ENCODE results near the gene ATG10. TPM values are rescaled to one million over a fixed set of nuclear protein-coding genes. Genes with fewer than 3 reads are reported as not detected.
A peak's percentile ranks its signal among the peaks of the same experiment; 100 is the strongest.
"Not testable (repeated sequence)": the region's sequence is repeated elsewhere in the genome, so short reads cannot be mapped to it uniquely, and the experiment has no call there.

The ATG10 gene
- total RNA-seq, 2 donors from 2014 or later, result 7.7 to 9.0 TPM

GRCh38 chr5:82077496-82077895 is 105.7 kb downstream of the ATG10 start:
- no peak for ATAC-seq
- no peaks in the 10 kb centered on the region for H3K9me3 ChIP-seq (ENCODE audit: control insufficient read depth, low read length, poor library complexity, severe bottlenecking)
- H3K27ac Mint-ChIP-seq, result no peak overlapping the region

GRCh38 chr5:82091617-82092016 is 119.8 kb downstream of the ATG10 start:
- no peaks in the 10 kb centered on the region for H3K9me3 ChIP-seq (ENCODE audit: control insufficient read depth, low read length, poor library complexity, severe bottlenecking)
- H3K4me1 Mint-ChIP-seq, result peaks cover 4% of the 10 kb centered on the region
- H3K27me3 Mint-ChIP-seq, result no peaks in the 10 kb centered on the region
- no peak overlapping the region for H3K27ac Mint-ChIP-seq
- ATAC-seq (no peak), DNase-seq (no peak)
- H3K36me3 Mint-ChIP-seq (ENCODE audit: low read depth), result no peaks in the 10 kb centered on the region
- no peak overlapping the region for H3K4me3 Mint-ChIP-seq

More at GRCh38 chr5:82077496-82077895, 105.7 kb downstream of the ATG10 start:
- DNase-seq, result no peak
- H3K4me3 Mint-ChIP-seq, result no peak overlapping the region
- no peaks in the 10 kb centered on the region for H3K27me3 Mint-ChIP-seq
- no peaks in the 10 kb centered on the region for H3K4me1 Mint-ChIP-seq
- no peaks in the 10 kb centered on the region for H3K36me3 Mint-ChIP-seq (ENCODE audit: low read depth)

- H3K4me1 Mint-ChIP-seq, result peaks cover 6% of the 10 kb centered on the region
Observed at GRCh38 chr5:82095536-82095935, 123.7 kb downstream of the ATG10 start.

GRCh38 chr5:82096249-82096648 is 124.4 kb downstream of the ATG10 start:
- Mint-ChIP-seq H3K4me1 (peaks cover 6% of the 10 kb centered on the region), H3K27me3 (no peaks in the 10 kb centered on the region), H3K27ac (no peak overlapping the region), H3K4me3 (no peak overlapping the region), H3K36me3 (ENCODE audit: low read depth) (no peaks in the 10 kb centered on the region)
- DNase-seq, result no peak
- no peaks in the 10 kb centered on the region for H3K9me3 ChIP-seq (ENCODE audit: control insufficient read depth, low read length, poor library complexity, severe bottlenecking)
- no peak for ATAC-seq

More at GRCh38 chr5:82095536-82095935, 123.7 kb downstream of the ATG10 start:
- H3K27ac Mint-ChIP-seq, result no peak overlapping the region
- H3K27me3 Mint-ChIP-seq, result no peaks in the 10 kb centered on the region
- no peak overlapping the region for H3K4me3 Mint-ChIP-seq
- ATAC-seq, result no peak
- H3K9me3 ChIP-seq (ENCODE audit: control insufficient read depth, low read length, poor library complexity, severe bottlenecking), result no peaks in the 10 kb centered on the region
- H3K36me3 Mint-ChIP-seq (ENCODE audit: low read depth), result no peaks in the 10 kb centered on the region
- no peak for DNase-seq

GRCh38 chr5:82100303-82101077 is 128.7 kb downstream of the ATG10 start:
- Mint-ChIP-seq H3K27me3 (no peaks in the 10 kb centered on the region), H3K27ac (no peak overlapping the region), H3K4me3 (no peak overlapping the region), H3K36me3 (ENCODE audit: low read depth) (no peaks in the 10 kb centered on the region), H3K4me1 (peaks cover 6% of the 10 kb centered on the region)
- H3K9me3 ChIP-seq (ENCODE audit: control insufficient read depth, low read length, poor library complexity, severe bottlenecking), result no peaks in the 10 kb centered on the region
- DNase-seq (no peak), ATAC-seq (no peak)

- Mint-ChIP-seq H3K27me3 (no peaks in the 10 kb centered on the region), H3K36me3 (ENCODE audit: low read depth) (peaks cover 2% of the 10 kb centered on the region), H3K4me1 (peaks cover 5% of the 10 kb centered on the region), H3K27ac (no peak overlapping the region), H3K4me3 (no peak overlapping the region)
- ATAC-seq (peak; percentile 25), DNase-seq (no peak)
- no peaks in the 10 kb centered on the region for H3K9me3 ChIP-seq (ENCODE audit: control insufficient read depth, low read length, poor library complexity, severe bottlenecking)
Observed at GRCh38 chr5:82104872-82105271, 133.0 kb downstream of the ATG10 start.

GRCh38 chr5:82105457-82105856 is 133.6 kb downstream of the ATG10 start:
- no peak overlapping the region for H3K4me3 Mint-ChIP-seq
- H3K4me1 Mint-ChIP-seq, result peaks cover 3% of the 10 kb centered on the region
- no peaks in the 10 kb centered on the region for H3K9me3 ChIP-seq (ENCODE audit: control insufficient read depth, low read length, poor library complexity, severe bottlenecking)
- H3K27ac Mint-ChIP-seq, result no peak overlapping the region
- DNase-seq (no peak), ATAC-seq (no peak)
- H3K27me3 Mint-ChIP-seq, result no peaks in the 10 kb centered on the region
- H3K36me3 Mint-ChIP-seq (ENCODE audit: low read depth), result peaks cover 2% of the 10 kb centered on the region

GRCh38 chr5:82106207-82106606 is 134.4 kb downstream of the ATG10 start:
- H3K4me3 Mint-ChIP-seq, result no peak overlapping the region
- no peak for ATAC-seq

GRCh38 chr5:82106756-82107155 is 134.9 kb downstream of the ATG10 start:
- peaks cover 3% of the 10 kb centered on the region for H3K4me1 Mint-ChIP-seq
- H3K36me3 Mint-ChIP-seq (ENCODE audit: low read depth), result peaks cover 2% of the 10 kb centered on the region
- no peak overlapping the region for H3K4me3 Mint-ChIP-seq
- H3K9me3 ChIP-seq (ENCODE audit: control insufficient read depth, low read length, poor library complexity, severe bottlenecking), result no peaks in the 10 kb centered on the region
- DNase-seq, result no peak
- no peaks in the 10 kb centered on the region for H3K27me3 Mint-ChIP-seq
- no peak for ATAC-seq
- no peak overlapping the region for H3K27ac Mint-ChIP-seq

More at GRCh38 chr5:82106207-82106606, 134.4 kb downstream of the ATG10 start:
- peaks cover 2% of the 10 kb centered on the region for H3K36me3 Mint-ChIP-seq (ENCODE audit: low read depth)
- no peak for DNase-seq
- no peaks in the 10 kb centered on the region for H3K9me3 ChIP-seq (ENCODE audit: control insufficient read depth, low read length, poor library complexity, severe bottlenecking)
- peaks cover 3% of the 10 kb centered on the region for H3K4me1 Mint-ChIP-seq
- H3K27me3 Mint-ChIP-seq, result no peaks in the 10 kb centered on the region
- H3K27ac Mint-ChIP-seq, result no peak overlapping the region

GRCh38 chr5:82107267-82107666 is 135.4 kb downstream of the ATG10 start:
- no peak overlapping the region for H3K27ac Mint-ChIP-seq

GRCh38 chr5:82109013-82109412 is 137.2 kb downstream of the ATG10 start:
- ATAC-seq (no peak), DNase-seq (no peak)
- no peaks in the 10 kb centered on the region for H3K27me3 Mint-ChIP-seq
- no peak overlapping the region for H3K27ac Mint-ChIP-seq
- no peaks in the 10 kb centered on the region for H3K9me3 ChIP-seq (ENCODE audit: control insufficient read depth, low read length, poor library complexity, severe bottlenecking)
- peaks cover 3% of the 10 kb centered on the region for H3K4me1 Mint-ChIP-seq
- peaks cover 2% of the 10 kb centered on the region for H3K36me3 Mint-ChIP-seq (ENCODE audit: low read depth)
- H3K4me3 Mint-ChIP-seq, result no peak overlapping the region

More at GRCh38 chr5:82107267-82107666, 135.4 kb downstream of the ATG10 start:
- no peak overlapping the region for H3K4me3 Mint-ChIP-seq
- no peaks in the 10 kb centered on the region for H3K9me3 ChIP-seq (ENCODE audit: control insufficient read depth, low read length, poor library complexity, severe bottlenecking)
- H3K27me3 Mint-ChIP-seq, result no peaks in the 10 kb centered on the region
- H3K4me1 Mint-ChIP-seq, result peaks cover 3% of the 10 kb centered on the region
- peaks cover 2% of the 10 kb centered on the region for H3K36me3 Mint-ChIP-seq (ENCODE audit: low read depth)
- ATAC-seq (no peak), DNase-seq (no peak)

- not testable (repeated sequence) for H3K36me3 Mint-ChIP-seq (ENCODE audit: low read depth); H3K9me3 ChIP-seq (ENCODE audit: control insufficient read depth, low read length, poor library complexity, severe bottlenecking); H3K27ac Mint-ChIP-seq; ATAC-seq; H3K4me1 Mint-ChIP-seq; H3K4me3 Mint-ChIP-seq; H3K27me3 Mint-ChIP-seq; DNase-seq
Observed at GRCh38 chr5:82109915-82110314, 138.1 kb downstream of the ATG10 start.

- H3K27ac Mint-ChIP-seq, result no peak overlapping the region
- no peak for DNase-seq
- H3K36me3 Mint-ChIP-seq (ENCODE audit: low read depth), result peaks cover 2% of the 10 kb centered on the region
Observed at GRCh38 chr5:82111191-82111590, 139.4 kb downstream of the ATG10 start.

GRCh38 chr5:82115858-82116257 is 144.0 kb downstream of the ATG10 start:
- Mint-ChIP-seq H3K27ac (no peak overlapping the region), H3K4me3 (no peak overlapping the region), H3K4me1 (no peaks in the 10 kb centered on the region), H3K27me3 (no peaks in the 10 kb centered on the region), H3K36me3 (ENCODE audit: low read depth) (no peaks in the 10 kb centered on the region)
- no peaks in the 10 kb centered on the region for H3K9me3 ChIP-seq (ENCODE audit: control insufficient read depth, low read length, poor library complexity, severe bottlenecking)
- ATAC-seq, result no peak
- no peak for DNase-seq

More at GRCh38 chr5:82111191-82111590, 139.4 kb downstream of the ATG10 start:
- peaks cover 3% of the 10 kb centered on the region for H3K4me1 Mint-ChIP-seq
- ATAC-seq, result no peak
- H3K4me3 Mint-ChIP-seq, result no peak overlapping the region
- no peaks in the 10 kb centered on the region for H3K27me3 Mint-ChIP-seq
- no peaks in the 10 kb centered on the region for H3K9me3 ChIP-seq (ENCODE audit: control insufficient read depth, low read length, poor library complexity, severe bottlenecking)

Data from T-helper 17 cell (primary cell).